Pulmonary artery endothelial cell (primary cell): ENCODE results near the gene ALK. TPM values are rescaled to one million over a fixed set of nuclear protein-coding genes. Genes with fewer than 3 reads are reported as not detected.

Source experiments
- DNase-seq: peaks from one replicate; pipeline ENCODE4 v3.0.0-alpha.2; 2011; ENCODE audit warnings: low read depth, low spot score
- total RNA-seq: library from RNA; depleted of rRNA; stranded (reverse); fragments of >200 nt; gene quantifications from 2 replicates; pipeline ENCODE4 v1.2.3, GENCODE V29; 2014

The ALK gene
- total RNA-seq, 1 donor from 2014 or later, result not detected

GRCh38 chr2:29162204-29162928 lies 759.0 kb downstream of the ALK start:
- DNase-seq, result no peak

DNA sequence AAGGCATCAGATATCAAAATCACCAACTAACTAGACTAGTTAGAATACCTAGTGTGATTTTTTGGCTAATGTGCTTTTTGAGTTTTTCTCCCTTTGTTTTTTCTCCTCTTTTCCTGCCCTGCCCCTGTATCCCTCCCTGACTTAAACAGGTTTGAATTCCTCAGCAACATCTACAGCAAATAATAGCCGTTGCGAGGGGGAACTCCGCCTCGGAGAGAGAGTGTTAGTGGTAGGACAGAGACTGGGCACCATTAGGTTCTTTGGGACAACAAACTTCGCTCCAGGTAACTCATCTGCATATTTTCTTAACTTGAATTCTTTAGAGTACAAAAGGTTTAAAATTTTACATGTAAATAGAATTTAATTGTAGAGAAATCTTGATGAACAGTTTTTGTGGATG lies 761.2 kb downstream of the ALK start:
- no peak for DNase-seq

- no peak for DNase-seq
Observed at GRCh38 chr2:29159125-29159524, 762.3 kb downstream of the ALK start.

DNA sequence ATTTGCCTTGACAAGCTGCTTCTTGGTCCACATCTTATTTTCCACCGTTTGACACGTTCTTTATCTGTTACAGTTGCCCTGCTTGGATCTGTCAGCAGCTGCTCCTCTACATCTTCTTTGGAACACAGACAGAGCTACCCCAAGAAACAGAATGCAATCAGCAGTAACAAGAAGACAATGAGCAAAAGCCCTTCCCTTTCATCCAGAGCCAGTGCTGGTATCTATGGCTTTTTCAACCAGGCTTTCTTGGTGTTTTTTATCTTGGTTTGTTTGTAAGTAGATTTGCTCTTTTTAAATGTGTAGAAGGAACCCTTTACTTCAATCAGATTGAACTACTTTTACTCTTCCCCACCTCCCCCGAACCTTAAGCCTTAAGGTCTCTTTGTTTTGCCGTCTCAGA lies 764.3 kb downstream of the ALK start:
- no peak for DNase-seq

- no peak for DNase-seq
Observed at GRCh38 chr2:29155578-29155977, 765.8 kb downstream of the ALK start.

- no peak for DNase-seq
Observed at GRCh38 chr2:29154610-29155009, 766.8 kb downstream of the ALK start.

DNA sequence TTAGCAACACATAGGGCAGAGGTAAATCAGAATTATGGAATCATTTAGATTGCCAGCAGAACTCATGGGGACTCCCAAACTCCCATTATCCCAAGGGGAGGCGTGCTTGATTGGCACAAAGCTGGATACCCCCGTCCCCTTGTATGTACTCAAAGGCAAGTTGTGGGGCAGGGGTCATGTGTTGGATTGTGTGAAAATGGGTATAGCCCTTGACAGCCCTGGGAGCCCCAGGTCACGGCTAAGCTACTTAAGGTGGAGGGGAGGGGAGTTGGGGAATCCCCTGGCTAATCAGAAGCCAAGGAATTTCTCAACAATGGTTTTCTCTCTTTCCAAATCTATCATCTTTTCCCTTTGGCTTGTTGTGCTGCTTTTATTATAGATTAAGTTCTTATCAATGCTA lies 773.4 kb downstream of the ALK start:
- no peak for DNase-seq

DNA sequence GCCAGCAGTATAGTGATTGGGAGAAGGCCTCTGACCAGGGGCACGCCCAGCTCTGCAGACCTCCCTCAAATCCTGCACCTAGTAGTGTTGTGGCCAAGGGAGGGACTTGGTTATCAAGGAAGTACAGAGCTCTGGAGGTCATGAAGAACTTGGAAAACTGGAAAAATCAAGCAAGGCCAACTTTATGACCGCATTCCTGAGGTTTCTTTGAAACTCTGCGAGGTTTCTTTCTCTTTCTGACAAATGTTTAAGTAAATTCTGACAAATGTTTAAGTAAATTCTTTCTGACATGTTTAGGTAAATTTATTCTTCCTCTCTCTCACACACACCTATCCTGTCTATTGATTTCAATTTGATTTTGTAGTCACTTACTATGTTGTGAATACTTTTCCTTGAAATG lies 775.2 kb downstream of the ALK start:
- DNase-seq, result no peak

- no peak for DNase-seq
Observed at GRCh38 chr2:29143657-29144056, 777.7 kb downstream of the ALK start.

Other genes starting within 250 kb of the ALK start
- 75.6 and 77.1 TPM in 2 replicates for gene YPEL5, start 225.4 kb upstream of the ALK start, total RNA-seq